ENCODE measurements around the gene TBX5.

TBX5 gene

GRCh38 chr12:114447274-114447716, 41.4 kb upstream of the TBX5 start:
- no peak for TF ChIP-seq CTCF (conservative IDR thresholded peaks at IDR 0.05; ENCODE audit: control insufficient read depth, insufficient read depth, low read depth, low read length)
- DNase-seq (ENCODE audit: low read depth) = no peak
- H3K4me3 ChIP-seq (ENCODE audit: control insufficient read depth, low read depth, low read length) = no peak overlapping the region

- H3K4me3 ChIP-seq (ENCODE audit: control insufficient read depth, low read depth, low read length) = no peak overlapping the region
- TF ChIP-seq CTCF (conservative IDR thresholded peaks at IDR 0.05; ENCODE audit: control insufficient read depth, insufficient read depth, low read depth, low read length) = no peak
- DNase-seq (ENCODE audit: low read depth) = no peak
Observed at GRCh38 chr12:114445401-114446323, 39.7 kb upstream of the TBX5 start.

GRCh38 chr12:114444422-114445279, 38.7 kb upstream of the TBX5 start:
- no peak overlapping the region for H3K4me3 ChIP-seq (ENCODE audit: control insufficient read depth, low read depth, low read length)
- DNase-seq (ENCODE audit: low read depth) = no peak
- no peak for TF ChIP-seq CTCF (conservative IDR thresholded peaks at IDR 0.05; ENCODE audit: control insufficient read depth, insufficient read depth, low read depth, low read length)

- no peak for DNase-seq (ENCODE audit: low read depth)
- no peak for TF ChIP-seq CTCF (conservative IDR thresholded peaks at IDR 0.05; ENCODE audit: control insufficient read depth, insufficient read depth, low read depth, low read length)
- H3K4me3 ChIP-seq (ENCODE audit: control insufficient read depth, low read depth, low read length) = no peak overlapping the region
Observed at GRCh38 chr12:114443607-114444421, 37.9 kb upstream of the TBX5 start.

GRCh38 chr12:114442578-114442977, 36.6 kb upstream of the TBX5 start:
- TF ChIP-seq CTCF (conservative IDR thresholded peaks at IDR 0.05; ENCODE audit: control insufficient read depth, insufficient read depth, low read depth, low read length) = no peak
- DNase-seq (ENCODE audit: low read depth) = no peak
- no peak overlapping the region for H3K4me3 ChIP-seq (ENCODE audit: control insufficient read depth, low read depth, low read length)

- no peak for DNase-seq (ENCODE audit: low read depth)
- H3K4me3 ChIP-seq (ENCODE audit: control insufficient read depth, low read depth, low read length) = no peak overlapping the region
- TF ChIP-seq CTCF (conservative IDR thresholded peaks at IDR 0.05; ENCODE audit: control insufficient read depth, insufficient read depth, low read depth, low read length) = no peak
Observed at GRCh38 chr12:114441545-114441944, 35.6 kb upstream of the TBX5 start.
